ENCODE data around the gene TRPM3. TPM values are rescaled to one million over a fixed set of nuclear protein-coding genes. Genes with fewer than 3 reads are reported as not detected.

TRPM3 gene
- total RNA-seq: 0.40 and 1.1 TPM in 2 replicates

- no peak for DNase-seq (ENCODE audit: low read depth in 2 of 2)
These were observed at the start of gene TRPM3 for GRCh38 chr9:71121275-71122021. TSS of gene TRPM3 (minus strand) at chr9:71121621. CDS start at chr9:71121354, 267 bp downstream.

- no peak for DNase-seq (ENCODE audit: low read depth in 2 of 2)
These were observed 47.0 kb upstream of the TRPM3 start for GRCh38 chr9:71168418-71168817.

GRCh38 chr9:71162126-71162525 lies 40.7 kb upstream of the TRPM3 start:
- DNase-seq (ENCODE audit: low read depth in 2 of 2): peak in 1 of 2 donors; percentile 71

GRCh38 chr9:71157731-71158130 lies 36.3 kb upstream of the TRPM3 start:
- DNase-seq (ENCODE audit: low read depth in 2 of 2): no peak

GRCh38 chr9:71147368-71147767 lies 25.9 kb upstream of the TRPM3 start:
- no peak for DNase-seq (ENCODE audit: low read depth in 2 of 2)

GRCh38 chr9:71146511-71146910 lies 25.1 kb upstream of the TRPM3 start:
- DNase-seq (ENCODE audit: low read depth in 2 of 2): no peak

GRCh38 chr9:71145179-71145578 lies 23.8 kb upstream of the TRPM3 start:
- DNase-seq (ENCODE audit: low read depth in 2 of 2): peak; percentile 83 to 97

- peak; percentile 3 to 7 for DNase-seq (ENCODE audit: low read depth in 2 of 2)
These were observed 23.1 kb upstream of the TRPM3 start for GRCh38 chr9:71144495-71144894.

- DNase-seq (ENCODE audit: low read depth in 2 of 2): no peak
These were observed 15.3 kb upstream of the TRPM3 start for GRCh38 chr9:71136696-71137095.

GRCh38 chr9:71131145-71131544 lies 9.7 kb upstream of the TRPM3 start:
- DNase-seq (ENCODE audit: low read depth in 2 of 2): no peak

- DNase-seq (ENCODE audit: low read depth in 2 of 2): no peak
These were observed 9.1 kb upstream of the TRPM3 start for GRCh38 chr9:71130521-71130920.

GRCh38 chr9:71128796-71129195 lies 7.4 kb upstream of the TRPM3 start:
- no peak for DNase-seq (ENCODE audit: low read depth in 2 of 2)

GRCh38 chr9:71127301-71127700 lies 5.9 kb upstream of the TRPM3 start:
- DNase-seq (ENCODE audit: low read depth in 2 of 2): no peak

GRCh38 chr9:71122421-71122820 lies 1.0 kb upstream of the TRPM3 start:
- DNase-seq (ENCODE audit: low read depth in 2 of 2): no peak

- DNase-seq (ENCODE audit: low read depth in 2 of 2): no peak
These were observed 528 bp upstream of the TRPM3 start for GRCh38 chr9:71122022-71122275.

- no peak for DNase-seq (ENCODE audit: low read depth in 2 of 2)
These were observed 747 bp downstream of the TRPM3 start for GRCh38 chr9:71120501-71121247.

- DNase-seq (ENCODE audit: low read depth in 2 of 2): no peak
These were observed 1.7 kb downstream of the TRPM3 start for GRCh38 chr9:71119746-71120145.

- no peak for DNase-seq (ENCODE audit: low read depth in 2 of 2)
These were observed 3.1 kb downstream of the TRPM3 start for GRCh38 chr9:71118324-71118723.

GRCh38 chr9:71115448-71115975 lies 5.9 kb downstream of the TRPM3 start:
- no peak for DNase-seq (ENCODE audit: low read depth in 2 of 2)

GRCh38 chr9:71112866-71113265 lies 8.6 kb downstream of the TRPM3 start:
- no peak for DNase-seq (ENCODE audit: low read depth in 2 of 2)

- DNase-seq (ENCODE audit: low read depth in 2 of 2): no peak
These were observed 12.5 kb downstream of the TRPM3 start for GRCh38 chr9:71108937-71109336.

GRCh38 chr9:71106992-71107391 lies 14.4 kb downstream of the TRPM3 start:
- DNase-seq (ENCODE audit: low read depth in 2 of 2): no peak

GRCh38 chr9:71105192-71105591 lies 16.2 kb downstream of the TRPM3 start:
- no peak for DNase-seq (ENCODE audit: low read depth in 2 of 2)
